Kidney (tissue), 14 donors: ENCODE results near the gene ERBB4. TPM values are rescaled to one million over a fixed set of nuclear protein-coding genes. Genes with fewer than 3 reads are reported as not detected.
A peak's percentile ranks its signal among the peaks of the same experiment; 100 is the strongest.
"Not testable (repeated sequence)": the region's sequence is repeated elsewhere in the genome, so short reads cannot be mapped to it uniquely, and the experiment has no call there.

Source experiments
- DNase-seq, 5 donors: peaks; one replicate each; pipeline ENCODE4 v3.0.0-alpha.2; 2013 to 2020
- FAIRE-seq: peaks from 2 replicates; lab custom pipeline; 2012; peaks lifted over from hg19 to GRCh38; lab: Jason Lieb, UNC
- H3K27ac ChIP-seq, 2 donors: one replicate each; pipeline ENCODE4 v1.7.0; 2013; ENCODE audit warnings: low read depth in 2 of 2, low read length in 2 of 2, inconsistent platforms in 1 of 2
- H3K27me3 ChIP-seq: one replicate; pipeline ENCODE4 v1.7.1; 2013; ENCODE audit warnings: low read length, inconsistent platforms; ENCODE audit not compliant: control insufficient read depth, insufficient read depth
- H3K36me3 ChIP-seq, 3 donors: one replicate each; pipeline versions ENCODE4 v1.7.0 to v1.7.1; 2013; ENCODE audit warnings: low read length in 3 of 3, control low read depth in 1 of 3, inconsistent platforms in 1 of 3; ENCODE audit not compliant: insufficient read depth in 3 of 3, control insufficient read depth in 2 of 3
- H3K4me1 ChIP-seq, 3 donors: one replicate each; pipeline versions ENCODE4 v1.7.0 to v1.7.1; 2013; ENCODE audit warnings: low read length in 3 of 3, inconsistent platforms in 1 of 3, low read depth in 1 of 3; ENCODE audit not compliant: control insufficient read depth in 2 of 3, insufficient read depth in 2 of 3
- H3K4me3 ChIP-seq, 3 donors: one replicate each; pipeline versions ENCODE4 v1.7.0 to v1.8.1; 2013; ENCODE audit warnings: low read length in 3 of 3, control low read depth in 1 of 3, inconsistent platforms in 1 of 3
- H3K9ac ChIP-seq, 3 donors: one replicate each; pipeline versions ENCODE4 v1.7.0 to v1.7.1; 2013; ENCODE audit warnings: low read length in 3 of 3, control low read depth in 1 of 3, inconsistent platforms in 1 of 3
- H3K9me3 ChIP-seq, 3 donors: one replicate each; pipeline versions ENCODE4 v1.7.0 to v1.7.1; 2013; ENCODE audit warnings: low read length in 3 of 3, control low read depth in 1 of 3, inconsistent platforms in 1 of 3; ENCODE audit not compliant: control insufficient read depth in 2 of 3, insufficient read depth in 1 of 3
- CTCF ChIP-seq: IDR thresholded peaks from 3 replicates; pipeline ENCODE4 v1.5.1; 2012; ENCODE audit warnings: mild to moderate bottlenecking, moderate library complexity, borderline replicate concordance; ENCODE audit not compliant: insufficient read depth; ENCODE audit errors: extremely low read depth
- intact Hi-C: fragments of 100-400 bp; cut with DNase I; formaldehyde crosslinking; loops from one replicate; pipeline ENCODE4 v1.11.1; 2022
- polyA plus RNA-seq: library from polyadenylated mRNA; stranded (reverse); fragments of 350-450 nt; fragmentation: Illumina TruSeq; extraction: RNeasy Lipid Tissue Mini Kit (QIAGEN cat#74804); gene quantifications from one replicate; pipeline ENCODE4 v1.2.3, GENCODE V29; 2014; ENCODE audit warnings: low read depth, low replicate concordance; ENCODE audit not compliant: insufficient read depth
- total RNA-seq: library from RNA; stranded (reverse); fragmentation: NEBNext Ultra II Directional; extraction: Animal tissue kit (Norgen Biotek cat#: 25700); gene quantifications from one replicate; pipeline ENCODE4 v1.2.1, GENCODE V29; 2021
- donor health status: control.
- donor health status: control.
- donor health status: control.
- donor health status: control.
- donor health status: control.
- donor health status: DM: yes; HTN: yes; CAD: no.
- donor health status: Normal renal cell carcinoma (clear cell type).

The ERBB4 gene
- total and polyA plus RNA-seq, 2 donors from 2014 or later: 3.9 to 152 TPM

- H3K9me3 ChIP-seq: no peaks in the 10 kb centered on the region
- no peak for TF ChIP-seq CTCF
- intact Hi-C loops: no loop called here
- no peak overlapping the region for H3K27ac ChIP-seq
- H3K9ac ChIP-seq: no peak overlapping the region
- FAIRE-seq: no peak
- no peaks in the 10 kb centered on the region for H3K36me3 ChIP-seq
- DNase-seq: no peak
- H3K4me1 ChIP-seq: no peaks in the 10 kb centered on the region
- no peaks in the 10 kb centered on the region for H3K27me3 ChIP-seq
- H3K4me3 ChIP-seq: no peak overlapping the region
Measured at GRCh38 chr2:212465456-212465855, 73.1 kb downstream of the ERBB4 start.

- H3K4me3 ChIP-seq, H3K9ac ChIP-seq, H3K4me1 ChIP-seq, DNase-seq, H3K36me3 ChIP-seq, H3K27me3 ChIP-seq, H3K27ac ChIP-seq, H3K9me3 ChIP-seq, FAIRE-seq, intact Hi-C loops: not testable (repeated sequence)
Measured at GRCh38 chr2:212461708-212462107, 76.9 kb downstream of the ERBB4 start.

- Histone ChIP-seq H3K27me3 (no peaks in the 10 kb centered on the region), H3K36me3 (no peaks in the 10 kb centered on the region), H3K9me3 (no peaks in the 10 kb centered on the region), H3K4me3 (no peak overlapping the region), H3K27ac (no peak overlapping the region), H3K4me1 (peaks cover 0 to 4% (median 0%) of the 10 kb centered on the region in 3 donors), H3K9ac (no peak overlapping the region)
- no peak for FAIRE-seq
- intact Hi-C loops: no loop called here
- DNase-seq: no peak
- no peak for TF ChIP-seq CTCF
Measured at GRCh38 chr2:212454149-212454548, 84.5 kb downstream of the ERBB4 start.

- H3K9me3 ChIP-seq: no peaks in the 10 kb centered on the region
- DNase-seq: peak in 3 of 5 donors; percentile 13 to 85 (median 77)
- H3K27me3 ChIP-seq: no peaks in the 10 kb centered on the region
- peaks cover 0 to 4% (median 0%) of the 10 kb centered on the region in 3 donors for H3K4me1 ChIP-seq
- no peak overlapping the region for H3K9ac ChIP-seq
- no peak for TF ChIP-seq CTCF
- intact Hi-C loops: no loop called here
- H3K36me3 ChIP-seq: no peaks in the 10 kb centered on the region
- H3K27ac ChIP-seq: no peak overlapping the region
- FAIRE-seq: no peak
- H3K4me3 ChIP-seq: no peak overlapping the region
Measured at GRCh38 chr2:212451786-212452231, 86.8 kb downstream of the ERBB4 start.
